H1 (cell line): ENCODE results near the gene RASD1. TPM values are rescaled to one million over a fixed set of nuclear protein-coding genes. Genes with fewer than 3 reads are reported as not detected.

ENCODE experiments used
- CTCF ChIA-PET: fragments of 300-600 bp; sonication (Branson Sonifier 250); formaldehyde crosslinking; loops from one replicate; lab custom pipeline; 2021; ENCODE audit not compliant: partially characterized antibody; lab: Charles Lee
- POLR2A ChIA-PET: fragments of 300-600 bp; sonication (Branson Sonifier 250); formaldehyde crosslinking; loops from one replicate; lab custom pipeline; 2021; ENCODE audit warnings: inconsistent platforms; ENCODE audit not compliant: partially characterized antibody; lab: Charles Lee
- DNase-seq, 2 experiments: peaks; one replicate each; pipeline versions ENCODE4 v3.0.0 to v3.0.0-alpha.2; 2010 to 2022; ENCODE audit warnings: low spot score in 2 of 2, low read depth in 1 of 2, mixed read lengths in 1 of 2
- FAIRE-seq: peaks from 2 replicates; lab custom pipeline; 2011; peaks lifted over from hg19 to GRCh38; lab: Jason Lieb, UNC
- H2AFZ ChIP-seq: 2 replicates; pipeline ENCODE4 v1.8.1; 2012; ENCODE audit warnings: low read length, inconsistent platforms
- H2AK5ac ChIP-seq: 2 replicates; pipeline ENCODE4 v1.6.1; 2013; ENCODE audit warnings: low read depth, low read length
- H2BK120ac ChIP-seq: replicated peaks from 2 replicates; pipeline ENCODE3; 2013; ENCODE audit warnings: low read depth, low read length, inconsistent platforms
- H2BK12ac ChIP-seq: 2 replicates; pipeline ENCODE4 v1.6.1; 2013; ENCODE audit warnings: low read depth, low read length
- H2BK15ac ChIP-seq: 2 replicates; pipeline ENCODE4 v1.6.1; 2013; ENCODE audit warnings: low read length
- H2BK20ac ChIP-seq: 2 replicates; pipeline ENCODE4 v1.6.1; 2013; ENCODE audit warnings: low read length
- H2BK5ac ChIP-seq: 2 replicates; pipeline ENCODE4 v1.6.1; 2013; ENCODE audit warnings: low read depth, low read length
- H3K14ac ChIP-seq: 2 replicates; pipeline ENCODE4 v1.6.1; 2013; ENCODE audit warnings: inconsistent platforms; ENCODE audit not compliant: insufficient read length
- H3K18ac ChIP-seq: 2 replicates; pipeline ENCODE4 v1.6.1; 2013; ENCODE audit warnings: low read length; ENCODE audit errors: extremely low read depth
- H3K23ac ChIP-seq: 2 replicates; pipeline ENCODE4 v1.6.1; 2013; ENCODE audit warnings: inconsistent platforms; ENCODE audit not compliant: insufficient read length
- H3K23me2 ChIP-seq: 2 replicates; pipeline ENCODE4 v1.6.1; 2013; ENCODE audit warnings: low read depth, low read length
- H3K27ac ChIP-seq: 2 replicates; pipeline ENCODE4 v1.6.1; 2011; ENCODE audit warnings: low read depth, low read length, inconsistent platforms
- H3K27me3 ChIP-seq, 4 experiments: replicated peaks in 1 of 4; 1 replicate in 1 of 4; 2 replicates in 3 of 4; pipeline versions ENCODE4 v1.6.1 to v1.8.1; 2011 to 2013; ENCODE audit warnings: low read length in 3 of 4, mild to moderate bottlenecking in 3 of 4, inconsistent platforms in 2 of 4, mixed read lengths in 2 of 4, moderate library complexity in 1 of 4; ENCODE audit not compliant: control insufficient read depth in 3 of 4, insufficient read depth in 3 of 4; ENCODE audit errors: extremely low read depth in 1 of 4
- H3K36me3 ChIP-seq, 4 experiments: 2 replicates each; pipeline versions ENCODE4 v1.6.1 to v1.8.1; 2011 to 2013; ENCODE audit warnings: mild to moderate bottlenecking in 4 of 4, low read length in 3 of 4, moderate library complexity in 2 of 4, control low read depth in 1 of 4, inconsistent platforms in 1 of 4; ENCODE audit not compliant: insufficient read depth in 4 of 4, control insufficient read depth in 2 of 4
- H3K4ac ChIP-seq: replicated peaks from 2 replicates; pipeline ENCODE3; 2013; ENCODE audit warnings: low read length, low read depth, mixed read lengths, inconsistent platforms; ENCODE audit not compliant: insufficient read length
- H3K4me1 ChIP-seq, 4 experiments: replicated peaks in 1 of 4; 1 replicate in 1 of 4; 2 replicates in 3 of 4; pipeline versions ENCODE4 v1.6.1 to v1.8.1; 2011 to 2013; ENCODE audit warnings: low read length in 3 of 4, inconsistent platforms in 2 of 4, mixed read lengths in 1 of 4; ENCODE audit not compliant: insufficient read depth in 4 of 4, control insufficient read depth in 3 of 4
- H3K4me2 ChIP-seq, 2 experiments: 2 replicates each; pipeline versions ENCODE4 v1.6.1 to v1.8.1; 2011 to 2013; ENCODE audit warnings: low read depth in 2 of 2, low read length in 2 of 2, control low read depth in 1 of 2, inconsistent platforms in 1 of 2, mild to moderate bottlenecking in 1 of 2; ENCODE audit not compliant: insufficient read depth in 1 of 2
- H3K4me3 ChIP-seq, 4 experiments: fragments of 200-600, 300-600 bp in 1 of 4; sonication (generic), shearing (Covaris generic), sonication (Bioruptor Twin) in 1 of 4; 2 replicates each; pipeline versions ENCODE4 v1.5.1 to v1.8.1; 2011 to 2016; ENCODE audit warnings: low read length in 4 of 4, low read depth in 3 of 4, control low read depth in 2 of 4, inconsistent platforms in 2 of 4, mild to moderate bottlenecking in 2 of 4, mixed read lengths in 1 of 4, moderate library complexity in 1 of 4; ENCODE audit not compliant: insufficient read depth in 2 of 4; ENCODE audit errors: extremely low read depth in 1 of 4
- H3K56ac ChIP-seq: replicated peaks from 2 replicates; pipeline ENCODE3; 2013; ENCODE audit warnings: low read depth, mild to moderate bottlenecking, mixed read lengths, low read length, inconsistent platforms; ENCODE audit not compliant: insufficient read length
- H3K79me1 ChIP-seq: 2 replicates; pipeline ENCODE4 v1.6.1; 2013; ENCODE audit warnings: low read depth, low read length, control low read depth
- H3K79me2 ChIP-seq, 2 experiments: 2 replicates each; pipeline versions ENCODE4 v1.6.1 to v1.8.1; 2012 to 2013; ENCODE audit warnings: low read length in 2 of 2, mild to moderate bottlenecking in 2 of 2, inconsistent platforms in 1 of 2; ENCODE audit not compliant: insufficient read depth in 2 of 2, control insufficient read depth in 1 of 2
- H3K9ac ChIP-seq, 4 experiments: replicated peaks in 1 of 4; 1 replicate in 1 of 4; 2 replicates in 3 of 4; pipeline versions ENCODE4 v1.6.1 to v1.8.1; 2011 to 2013; ENCODE audit warnings: low read depth in 3 of 4, low read length in 3 of 4, control low read depth in 2 of 4, mild to moderate bottlenecking in 2 of 4, moderate library complexity in 2 of 4, inconsistent platforms in 1 of 4; ENCODE audit errors: extremely low read depth in 1 of 4
- H3K9me3 ChIP-seq, 2 experiments: 2 replicates each; pipeline versions ENCODE4 v1.6.1 to v1.8.1; 2012 to 2013; ENCODE audit warnings: mild to moderate bottlenecking in 2 of 2, moderate library complexity in 2 of 2, control low read depth in 1 of 2, inconsistent platforms in 1 of 2, low read depth in 1 of 2, low read length in 1 of 2, mixed read lengths in 1 of 2; ENCODE audit not compliant: insufficient read depth in 2 of 2
- H4K20me1 ChIP-seq, 2 experiments: replicated peaks in 1 of 2; 2 replicates each; pipeline versions ENCODE3 to v1.8.1; 2011 to 2013; ENCODE audit warnings: inconsistent platforms in 2 of 2, low read length in 2 of 2, mild to moderate bottlenecking in 1 of 2; ENCODE audit not compliant: insufficient read depth in 2 of 2, control insufficient read depth in 1 of 2
- H4K5ac ChIP-seq: 2 replicates; pipeline ENCODE4 v1.6.1; 2013; ENCODE audit warnings: low read length, low read depth, mixed read lengths, inconsistent platforms; ENCODE audit not compliant: insufficient read length
- H4K8ac ChIP-seq: 2 replicates; pipeline ENCODE4 v1.8.0; 2013; ENCODE audit warnings: mild to moderate bottlenecking, moderate library complexity, low read length, inconsistent platforms; ENCODE audit not compliant: insufficient read depth; ENCODE audit errors: extremely low read depth
- H4K91ac ChIP-seq: replicated peaks from 2 replicates; pipeline ENCODE3; 2013; ENCODE audit warnings: low read length, mixed read lengths, inconsistent platforms; ENCODE audit not compliant: insufficient read length
- CTCF ChIP-seq, 3 experiments: IDR thresholded peaks; 1 replicate in 2 of 3; 2 replicates in 1 of 3; pipeline versions ENCODE4 v1.5.1 to v1.6.1; 2011; ENCODE audit warnings: low read length in 3 of 3, mild to moderate bottlenecking in 3 of 3, inconsistent platforms in 2 of 3, low read depth in 1 of 3, moderate library complexity in 1 of 3; ENCODE audit not compliant: insufficient read depth in 1 of 3; ENCODE audit errors: control extremely low read depth in 1 of 3
- GTF2F1 ChIP-seq: IDR thresholded peaks from 2 replicates; pipeline ENCODE4 v1.6.1; 2012; ENCODE audit warnings: low read depth, low read length, improper control_type of control experiment, borderline replicate concordance
- HDAC6 ChIP-seq: IDR thresholded peaks from one replicate; pipeline ENCODE4 v1.7.1; 2012; ENCODE audit warnings: low read depth, mild to moderate bottlenecking, inconsistent platforms, low read length, moderate library complexity
- POLR2AphosphoS5 ChIP-seq: IDR thresholded peaks from 2 replicates; pipeline ENCODE4 v1.6.1; 2011; ENCODE audit warnings: low read depth, low read length
- RBBP5 ChIP-seq: IDR thresholded peaks from 2 replicates; pipeline ENCODE4 v1.7.1; 2012; ENCODE audit warnings: low read depth, mild to moderate bottlenecking, inconsistent platforms, low read length, moderate library complexity, borderline replicate concordance
- TAF7 ChIP-seq: optimal IDR thresholded peaks from 2 replicates; pipeline ENCODE3; 2011; ENCODE audit warnings: low read depth, mild to moderate bottlenecking, inconsistent platforms, low read length, moderate library complexity, borderline replicate concordance
- TBP ChIP-seq: IDR thresholded peaks from 2 replicates; pipeline ENCODE4 v1.6.1; 2011; ENCODE audit warnings: low read depth, low read length, improper control_type of control experiment
- TEAD4 ChIP-seq: IDR thresholded peaks from 2 replicates; pipeline ENCODE4 v1.6.1; 2012; ENCODE audit warnings: low read depth, low read length, inconsistent platforms, mixed read lengths
- ZNF274 ChIP-seq: IDR thresholded peaks from 2 replicates; pipeline ENCODE4 v1.7.0; 2012; ENCODE audit warnings: low read length, borderline replicate concordance; ENCODE audit errors: extremely low read depth
- WGBS, 2 experiments: shearing (Covaris generic) in 1 of 2; methylation state at CpG; one replicate each; pipeline versions ENCODE4 v1.1.6 to v1.1.7; 2013 to 2015; ENCODE audit warnings: low lambda C conversion rate in 2 of 2, mixed read lengths in 2 of 2, inconsistent platforms in 1 of 2, low coverage in 1 of 2, missing lambda C conversion rate in 1 of 2; ENCODE audit not compliant: insufficient replicate concordance in 2 of 2, insufficient coverage in 1 of 2, insufficient read length in 1 of 2; ENCODE audit errors: extremely low coverage in 1 of 2, missing lambda C conversion rate in 1 of 2; 5-methylcytosine and 5-hydroxymethylcytosine counted together
- polyA plus RNA-seq, 7 experiments: library from polyadenylated mRNA; depleted of rRNA in 3 of 7; stranded (reverse) in 5 of 7; unstranded in 2 of 7; fragments of >200 nt in 5 of 7; fragments of 200-250 nt in 2 of 7; gene quantifications; 1 replicate in 5 of 7; 2 replicates in 1 of 7; 4 replicates in 1 of 7; pipeline versions ENCODE4 v1.2.1 to v1.2.3, GENCODE V29; 2011 to 2013; ENCODE audit warnings: missing spikeins in 2 of 7, mixed read lengths in 2 of 7
- total RNA-seq: library from RNA; stranded (reverse); fragmentation: NEBNext Ultra II Directional; extraction: Animal tissue kit (Norgen Biotek cat#: 25700); gene quantifications from 2 replicates; pipeline ENCODE4 v1.2.1, GENCODE V29; 2021
- TF ChIP-seq, protein P1 (sequence below): IDR thresholded peaks from 2 replicates; pipeline ENCODE4 v1.6.1; 2012; ENCODE audit warnings: low read length, inconsistent platforms

The RASD1 gene
- total and polyA plus RNA-seq, 2 of the 8 experiments (the other 6 are each of a cell fraction or from before 2014, with no cell fraction given): 2.3 to 2.6 TPM

GRCh38 chr17:17467720-17468119, 28.5 kb downstream of the RASD1 start:
- no peaks in the 10 kb centered on the region for H3K23me2 ChIP-seq
- H3K9me3 ChIP-seq: no peaks in the 10 kb centered on the region
- no peak overlapping the region for H2AFZ ChIP-seq
- H2BK20ac ChIP-seq: no peak overlapping the region
- H3K36me3 ChIP-seq: no peaks in the 10 kb centered on the region
- no peak overlapping the region for H3K4me2 ChIP-seq
- no peak overlapping the region for H3K14ac ChIP-seq
- H2BK12ac ChIP-seq: no peak overlapping the region
- no peak overlapping the region for H3K27ac ChIP-seq
- H3K4ac ChIP-seq: no peak overlapping the region
- no peak overlapping the region for H3K18ac ChIP-seq
- FAIRE-seq (no peak), DNase-seq (no peak)
- H3K4me1 ChIP-seq: no peaks in the 10 kb centered on the region
- CTCF ChIA-PET: interaction anchor here (1.7 to 2.0 kb wide), 2 partner anchors 23 to 80 kb away, joined by 6 read pairs; no protein-coding TSS in a partner anchor
- H3K4me3 ChIP-seq: no peak overlapping the region
- H2BK120ac ChIP-seq: no peak overlapping the region
- no peak overlapping the region for H3K9ac ChIP-seq
- no peak overlapping the region for H2BK15ac ChIP-seq
- no peaks in the 10 kb centered on the region for H4K20me1 ChIP-seq
- no peak overlapping the region for H3K23ac ChIP-seq
- H3K27me3 ChIP-seq: no peaks in the 10 kb centered on the region; a peak in 2 of 7 replicates
- no peak overlapping the region for H2AK5ac ChIP-seq
- H4K91ac ChIP-seq: no peak overlapping the region
- no peak overlapping the region for H2BK5ac ChIP-seq
- no peaks in the 10 kb centered on the region for H3K79me2 ChIP-seq
- no peak overlapping the region for H3K56ac ChIP-seq
- H4K8ac ChIP-seq: no peak overlapping the region; the same call in 1 of the 2 replicates
- POLR2A ChIA-PET: interaction anchor here (1.2 kb wide), 1 partner anchor 10 kb away, joined by 3 read pairs; no protein-coding TSS in a partner anchor
- 89% methylated on average over 5 of the region's 5 CpGs; no CpG with 5 or more reads in 1 of the 2 experiments for WGBS, 2 experiments
- H4K5ac ChIP-seq: no peak overlapping the region
- no peaks in the 10 kb centered on the region for H3K79me1 ChIP-seq
- TF ChIP-seq, protein P1, sequence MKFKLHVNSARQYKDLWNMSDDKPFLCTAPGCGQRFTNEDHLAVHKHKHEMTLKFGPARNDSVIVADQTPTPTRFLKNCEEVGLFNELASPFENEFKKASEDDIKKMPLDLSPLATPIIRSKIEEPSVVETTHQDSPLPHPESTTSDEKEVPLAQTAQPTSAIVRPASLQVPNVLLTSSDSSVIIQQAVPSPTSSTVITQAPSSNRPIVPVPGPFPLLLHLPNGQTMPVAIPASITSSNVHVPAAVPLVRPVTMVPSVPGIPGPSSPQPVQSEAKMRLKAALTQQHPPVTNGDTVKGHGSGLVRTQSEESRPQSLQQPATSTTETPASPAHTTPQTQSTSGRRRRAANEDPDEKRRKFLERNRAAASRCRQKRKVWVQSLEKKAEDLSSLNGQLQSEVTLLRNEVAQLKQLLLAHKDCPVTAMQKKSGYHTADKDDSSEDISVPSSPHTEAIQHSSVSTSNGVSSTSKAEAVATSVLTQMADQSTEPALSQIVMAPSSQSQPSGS: no peak
- TF ChIP-seq TAF7 (no peak), ZNF274 (no peak), CTCF (IDR thresholded peaks at IDR 0.05; ENCODE audit: control extremely low read depth in 1 of 3, insufficient read depth in 1 of 3, low read depth in 1 of 3, low read length in 3 of 3) (no peak), POLR2AphosphoS5 (no peak), RBBP5 (no peak), TBP (no peak), GTF2F1 (no peak), HDAC6 (no peak), TEAD4 (no peak)
